ENCODE data around the gene GABARAPL2. TPM values are rescaled to one million over a fixed set of nuclear protein-coding genes. Genes with fewer than 3 reads are reported as not detected.
A peak's percentile ranks its signal among the peaks of the same experiment; 100 is the strongest.

The GABARAPL2 gene
- total and polyA plus RNA-seq, 2 donors (not counting 1 experiment from before 2014, with no cell fraction given), result 73.0 to 84.9 TPM

- CTCF ChIA-PET, result interaction anchor here (0.8 to 0.9 kb wide), 2 partner anchors 9 to 114 kb away, joined by 3 to 5 read pairs; no protein-coding TSS in a partner anchor
- POLR2A ChIA-PET, result no interaction called here
Measured at GRCh38 chr16:75579281-75579834, 13.2 kb downstream of the GABARAPL2 start.

More at GRCh38 chr16:75579281-75579834, 13.2 kb downstream of the GABARAPL2 start:
- TF ChIP-seq CTCF (IDR thresholded peaks at IDR 0.05) (no peak), EZH2 (IDR thresholded peaks at IDR 0.05; ENCODE audit: borderline replicate concordance, insufficient read depth, low read depth, low read length, poor library complexity, severe bottlenecking) (no peak)
- ATAC-seq (ENCODE audit: low read depth) (no peak), DNase-seq (peak; percentile 34)
- Histone ChIP-seq H3K27ac (ENCODE audit: low read length in 2 of 2) (peak overlapping the region; percentile 36 to 43), H3K4me3 (ENCODE audit: control extremely low read depth in 1 of 5, extremely low read depth in 1 of 5, insufficient read depth in 1 of 5, low read depth in 2 of 5, low read length in 4 of 5) (no peak overlapping the region), H3K79me2 (ENCODE audit: control insufficient read depth, insufficient read depth, low read length) (peaks cover 9% of the 10 kb centered on the region), H4K20me1 (ENCODE audit: control insufficient read depth, insufficient read depth, low read length, poor library complexity, severe bottlenecking) (peaks cover 11% of the 10 kb centered on the region), H3K4me2 (replicated peaks; ENCODE audit: low read depth, low read length, poor library complexity, severe bottlenecking) (peak overlapping the region; percentile 35), H2AFZ (ENCODE audit: insufficient read depth, low read depth, low read length, poor library complexity, severe bottlenecking) (no peak overlapping the region), H3K27me3 (replicated peaks in 1 of 4; ENCODE audit: control extremely low read depth in 1 of 4, control insufficient read depth in 3 of 4, insufficient read depth in 4 of 4, low read length in 3 of 4) (no peaks in the 10 kb centered on the region), H3K36me3 (replicated peaks in 1 of 2; ENCODE audit: control extremely low read depth in 1 of 2, control insufficient read depth in 1 of 2, extremely low read depth in 1 of 2, insufficient read depth in 2 of 2, low read length in 1 of 2) (peaks cover 7 to 41% of the 10 kb centered on the region in 2 experiments), H3K4me1 (ENCODE audit: control insufficient read depth in 2 of 2, insufficient read depth in 2 of 2, low read length in 2 of 2) (peaks cover 25 to 63% of the 10 kb centered on the region in 2 donors), H3K9ac (ENCODE audit: low read length) (no peak overlapping the region), H3K9me3 (ENCODE audit: control extremely low read depth in 1 of 3, control insufficient read depth in 2 of 3, insufficient read depth in 1 of 3, low read length in 2 of 3) (no peaks in the 10 kb centered on the region)
- WGBS (ENCODE audit: insufficient coverage), result 42% methylated on average over 6 of the region's 7 CpGs
- H3K27ac Mint-ChIP-seq, result peak overlapping the region; percentile 50
- intact Hi-C loops (cut with micrococcal nuclease), result no loop called here
- H3K4me3 Mint-ChIP-seq, result peak overlapping the region; percentile 44
- H3K27me3 Mint-ChIP-seq, result no peaks in the 10 kb centered on the region
- no peaks in the 10 kb centered on the region for H3K9me3 Mint-ChIP-seq (ENCODE audit: insufficient read depth)
- H3K4me1 Mint-ChIP-seq, result peaks cover 50% of the 10 kb centered on the region
